ENCODE data around the gene TTC4. TPM values are rescaled to one million over a fixed set of nuclear protein-coding genes. Genes with fewer than 3 reads are reported as not detected.
A peak's percentile ranks its signal among the peaks of the same experiment; 100 is the strongest.

TTC4 gene
- total RNA-seq, 1 donor: 27.9 TPM

- Histone ChIP-seq H3K9me3 (ENCODE audit: low read depth, low read length) (no peaks in the 10 kb centered on the region), H3K4me3 (ENCODE audit: insufficient read depth, low read length) (no peak overlapping the region), H2AFZ (ENCODE audit: low read length) (no peak overlapping the region), H3K36me3 (ENCODE audit: insufficient read depth, low read length) (no peaks in the 10 kb centered on the region), H4K20me1 (ENCODE audit: insufficient read depth, low read length) (no peaks in the 10 kb centered on the region), H3K27ac (ENCODE audit: low read depth, low read length) (no peak overlapping the region), H3K4me2 (ENCODE audit: insufficient read depth, low read length) (no peak overlapping the region), H3K4me1 (ENCODE audit: insufficient read depth, low read length) (no peaks in the 10 kb centered on the region), H3K79me2 (ENCODE audit: insufficient read depth, low read length) (no peaks in the 10 kb centered on the region), H3K27me3 (ENCODE audit: insufficient read depth, low read length) (peaks cover 5% of the 10 kb centered on the region)
- TF ChIP-seq CTCF (IDR thresholded peaks at IDR 0.05; ENCODE audit: extremely low read depth, low read depth, low read length): no peak
- no peak for DNase-seq (ENCODE audit: insufficient read length, low spot score, missing footprints)
Observed at GRCh38 chr1:54697896-54698295, 17.8 kb upstream of the TTC4 start.

- peak; percentile 62 for DNase-seq (ENCODE audit: insufficient read length, low spot score, missing footprints)
- Histone ChIP-seq H3K4me3 (ENCODE audit: insufficient read depth, low read length) (no peak overlapping the region), H3K27me3 (ENCODE audit: insufficient read depth, low read length) (peaks cover 5% of the 10 kb centered on the region), H4K20me1 (ENCODE audit: insufficient read depth, low read length) (no peaks in the 10 kb centered on the region), H3K27ac (ENCODE audit: low read depth, low read length) (no peak overlapping the region), H3K36me3 (ENCODE audit: insufficient read depth, low read length) (no peaks in the 10 kb centered on the region), H2AFZ (ENCODE audit: low read length) (no peak overlapping the region), H3K4me2 (ENCODE audit: insufficient read depth, low read length) (no peak overlapping the region), H3K4me1 (ENCODE audit: insufficient read depth, low read length) (no peaks in the 10 kb centered on the region), H3K79me2 (ENCODE audit: insufficient read depth, low read length) (no peaks in the 10 kb centered on the region), H3K9me3 (ENCODE audit: low read depth, low read length) (no peaks in the 10 kb centered on the region)
- no peak for TF ChIP-seq CTCF (IDR thresholded peaks at IDR 0.05; ENCODE audit: extremely low read depth, low read depth, low read length)
Observed at GRCh38 chr1:54698346-54698745, 17.3 kb upstream of the TTC4 start.

DNA sequence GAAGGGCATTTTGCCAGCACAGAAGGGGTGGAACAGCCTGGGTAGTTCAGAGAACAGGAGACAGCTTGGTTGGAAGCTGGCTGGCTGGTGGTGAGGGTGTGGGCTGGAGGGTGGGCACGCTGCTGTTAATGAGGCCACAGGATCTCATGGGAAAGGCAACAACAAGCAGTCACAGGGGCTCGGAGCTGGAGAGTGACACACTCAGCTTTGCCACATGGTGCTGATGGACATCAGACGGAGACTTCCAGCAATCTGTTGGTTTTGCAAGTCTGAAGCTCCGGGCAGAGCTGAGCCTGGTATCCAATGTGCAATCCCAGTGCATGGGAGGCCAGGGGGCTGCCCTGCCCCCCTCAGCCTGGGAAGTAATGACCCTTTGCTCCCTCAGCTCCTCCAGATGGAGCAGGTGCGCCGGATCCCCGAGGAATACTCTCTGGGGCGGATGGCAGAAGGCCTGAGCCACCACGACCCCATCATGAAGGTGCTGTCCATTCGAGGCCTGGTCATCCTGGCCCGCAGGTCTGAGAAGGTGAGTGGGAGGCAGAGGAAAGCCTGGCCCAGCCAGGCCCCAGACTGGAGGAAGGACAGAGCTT is 15.6 kb upstream of the TTC4 start:
- no peak overlapping the region for H2AFZ ChIP-seq (ENCODE audit: low read length)

GRCh38 chr1:54701066-54701465 is 14.6 kb upstream of the TTC4 start:
- no peak for TF ChIP-seq CTCF (IDR thresholded peaks at IDR 0.05; ENCODE audit: extremely low read depth, low read depth, low read length)
- Histone ChIP-seq H3K36me3 (ENCODE audit: insufficient read depth, low read length) (no peaks in the 10 kb centered on the region), H3K27me3 (ENCODE audit: insufficient read depth, low read length) (peaks cover 5% of the 10 kb centered on the region), H3K9me3 (ENCODE audit: low read depth, low read length) (no peaks in the 10 kb centered on the region), H3K4me1 (ENCODE audit: insufficient read depth, low read length) (no peaks in the 10 kb centered on the region), H3K4me3 (ENCODE audit: insufficient read depth, low read length) (no peak overlapping the region), H3K4me2 (ENCODE audit: insufficient read depth, low read length) (no peak overlapping the region), H3K27ac (ENCODE audit: low read depth, low read length) (no peak overlapping the region), H3K79me2 (ENCODE audit: insufficient read depth, low read length) (no peaks in the 10 kb centered on the region), H4K20me1 (ENCODE audit: insufficient read depth, low read length) (no peaks in the 10 kb centered on the region), H2AFZ (ENCODE audit: low read length) (no peak overlapping the region)
- DNase-seq (ENCODE audit: insufficient read length, low spot score, missing footprints): no peak

More for the DNA sequence above, 15.6 kb upstream of the TTC4 start:
- no peak for DNase-seq (ENCODE audit: insufficient read length, low spot score, missing footprints)
- Histone ChIP-seq H3K79me2 (ENCODE audit: insufficient read depth, low read length) (no peaks in the 10 kb centered on the region), H3K36me3 (ENCODE audit: insufficient read depth, low read length) (no peaks in the 10 kb centered on the region), H3K4me2 (ENCODE audit: insufficient read depth, low read length) (no peak overlapping the region), H4K20me1 (ENCODE audit: insufficient read depth, low read length) (no peaks in the 10 kb centered on the region), H3K27ac (ENCODE audit: low read depth, low read length) (no peak overlapping the region), H3K9me3 (ENCODE audit: low read depth, low read length) (no peaks in the 10 kb centered on the region), H3K4me3 (ENCODE audit: insufficient read depth, low read length) (no peak overlapping the region), H3K4me1 (ENCODE audit: insufficient read depth, low read length) (no peaks in the 10 kb centered on the region), H3K27me3 (ENCODE audit: insufficient read depth, low read length) (peaks cover 5% of the 10 kb centered on the region)
- TF ChIP-seq CTCF (IDR thresholded peaks at IDR 0.05; ENCODE audit: extremely low read depth, low read depth, low read length): no peak
